HEK293 (cell line): ENCODE results near the gene RNF181.
A peak's percentile ranks its signal among the peaks of the same experiment; 100 is the strongest.

Experiments used
- CTCF ChIA-PET: fragments of 350-600 bp; formaldehyde crosslinking; extraction: SDS; loops from one replicate; lab custom pipeline; 2021; ENCODE audit warnings: antibody characterized with exemption; lab: Yijun Ruan, JAX
- POLR2A ChIA-PET: fragments of 300-600 bp; formaldehyde crosslinking; extraction: SDS; loops from one replicate; lab custom pipeline; 2020; ENCODE audit warnings: antibody characterized with exemption, inconsistent platforms; lab: Yijun Ruan, JAX
- H3K27ac ChIP-seq: fragments of 200-500 bp; sonication (Bioruptor generic); 2 replicates; pipeline ENCODE4 v1.5.1; 2014; ENCODE audit warnings: low read depth, low read length, control low read depth, inconsistent platforms; ENCODE audit errors: extremely low read depth
- H3K36me3 ChIP-seq, 2 experiments: fragments of 200-500 bp in 1 of 2; sonication (Bioruptor generic) in 1 of 2; 1 replicate in 1 of 2; 2 replicates in 1 of 2; pipeline ENCODE4 v1.5.1; 2014 to 2017; ENCODE audit warnings: inconsistent platforms in 2 of 2, low read length in 2 of 2; ENCODE audit not compliant: control insufficient read depth in 2 of 2, insufficient read depth in 1 of 2
- H3K4me1 ChIP-seq: fragments of 200-500 bp; sonication (Bioruptor generic); 2 replicates; pipeline ENCODE4 v1.5.1; 2014; ENCODE audit warnings: mild to moderate bottlenecking, low read length, inconsistent platforms; ENCODE audit not compliant: control insufficient read depth, insufficient read depth
- H3K4me3 ChIP-seq: 2 replicates; pipeline ENCODE4 v1.5.1; 2011; ENCODE audit warnings: low read depth, mild to moderate bottlenecking, control low read depth, low read length, moderate library complexity
- H3K9me3 ChIP-seq: fragments of 200-500 bp; sonication (Bioruptor generic); 2 replicates; pipeline ENCODE4 v1.5.1; 2014; ENCODE audit warnings: low read depth, low read length, inconsistent platforms; ENCODE audit not compliant: control insufficient read depth, insufficient read depth
- ELK4 ChIP-seq: IDR thresholded peaks from 2 replicates; pipeline ENCODE4 v1.6.1; 2011; ENCODE audit warnings: mild to moderate bottlenecking, low read depth, low read length, borderline replicate concordance
- HOXC10 ChIP-seq: sonication (generic); formaldehyde crosslinking; IDR thresholded peaks from 2 replicates; pipeline ENCODE4 v1.8.1; 2023; ENCODE audit warnings: mild to moderate bottlenecking, missing genetic modification reagents
- MYNN ChIP-seq: fragments of 450-650 bp; formaldehyde crosslinking; IDR thresholded peaks from 2 replicates; pipeline ENCODE4 v1.5.1; 2016; ENCODE audit warnings: missing biosample characterization, missing genetic modification characterization, borderline replicate concordance
- PRDM4 ChIP-seq: fragments of 450-650 bp; formaldehyde crosslinking; IDR thresholded peaks from 2 replicates; pipeline ENCODE4 v1.5.1; 2017; ENCODE audit warnings: missing biosample characterization, missing genetic modification characterization
- SCRT2 ChIP-seq: fragments of 450-650 bp; formaldehyde crosslinking; IDR thresholded peaks from 2 replicates; pipeline ENCODE4 v1.5.1; 2016; ENCODE audit warnings: missing biosample characterization, missing genetic modification characterization
- SETDB1 ChIP-seq: IDR thresholded peaks from one replicate; pipeline ENCODE4 v1.6.1; 2017; ENCODE audit warnings: mild to moderate bottlenecking, low read length, moderate library complexity, mixed read lengths; ENCODE audit not compliant: insufficient read length
- WT1 ChIP-seq: fragments of 450-650 bp; formaldehyde crosslinking; IDR thresholded peaks from 2 replicates; pipeline ENCODE4 v1.5.1; 2016; ENCODE audit warnings: missing biosample characterization, missing genetic modification characterization
- ZFHX2 ChIP-seq: fragments of 450-650 bp; formaldehyde crosslinking; conservative IDR thresholded peaks from 2 replicates; pipeline ENCODE4 v1.5.1; 2016; ENCODE audit warnings: missing biosample characterization, missing genetic modification characterization
- ZFP3 ChIP-seq: fragments of 450-650 bp; formaldehyde crosslinking; IDR thresholded peaks from 2 replicates; pipeline ENCODE4 v1.5.1; 2016; ENCODE audit warnings: low read depth, missing biosample characterization, missing genetic modification characterization
- ZIC2 ChIP-seq: fragments of 450-650 bp; formaldehyde crosslinking; IDR thresholded peaks from 2 replicates; pipeline ENCODE4 v1.5.1; 2016; ENCODE audit warnings: missing biosample characterization, missing genetic modification characterization
- ZNF148 ChIP-seq: fragments of 450-650 bp; formaldehyde crosslinking; IDR thresholded peaks from 2 replicates; pipeline ENCODE4 v1.5.0; 2017; ENCODE audit warnings: missing biosample characterization, missing genetic modification characterization, borderline replicate concordance
- ZNF157 ChIP-seq: fragments of 450-650 bp; formaldehyde crosslinking; IDR thresholded peaks from 2 replicates; pipeline ENCODE4 v1.5.1; 2016; ENCODE audit warnings: missing biosample characterization, missing genetic modification characterization
- ZNF16 ChIP-seq: fragments of 450-650 bp; formaldehyde crosslinking; IDR thresholded peaks from 2 replicates; pipeline ENCODE4 v1.5.1; 2016; ENCODE audit warnings: low read depth, missing biosample characterization, missing genetic modification characterization
- ZNF202 ChIP-seq: fragments of 450-650 bp; formaldehyde crosslinking; IDR thresholded peaks from 2 replicates; pipeline ENCODE4 v1.5.1; 2016; ENCODE audit warnings: missing biosample characterization, missing genetic modification characterization, borderline replicate concordance
- ZNF214 ChIP-seq: fragments of 450-650 bp; formaldehyde crosslinking; IDR thresholded peaks from 2 replicates; pipeline ENCODE4 v1.5.1; 2017; ENCODE audit warnings: missing biosample characterization, mild to moderate bottlenecking, missing genetic modification characterization, borderline replicate concordance
- ZNF239 ChIP-seq: fragments of 450-650 bp; formaldehyde crosslinking; IDR thresholded peaks from 2 replicates; pipeline ENCODE4 v1.5.1; 2016; ENCODE audit warnings: missing biosample characterization, missing genetic modification characterization
- ZNF341 ChIP-seq: fragments of 450-650 bp; formaldehyde crosslinking; IDR thresholded peaks from 2 replicates; pipeline ENCODE4; 2016; ENCODE audit warnings: low read depth, missing biosample characterization, missing genetic modification characterization
- ZNF426 ChIP-seq: fragments of 450-650 bp; formaldehyde crosslinking; IDR thresholded peaks from 2 replicates; pipeline ENCODE4 v1.5.1; 2017; ENCODE audit warnings: missing biosample characterization, missing genetic modification characterization, mild to moderate bottlenecking, inconsistent platforms, moderate library complexity
- ZNF433 ChIP-seq: fragments of 450-650 bp; formaldehyde crosslinking; IDR thresholded peaks from 2 replicates; pipeline ENCODE4 v1.5.1; 2016; ENCODE audit warnings: missing biosample characterization, missing genetic modification characterization, low read depth
- ZNF473 ChIP-seq: fragments of 450-650 bp; formaldehyde crosslinking; IDR thresholded peaks from 2 replicates; pipeline ENCODE4 v1.5.1; 2017; ENCODE audit warnings: missing biosample characterization, missing genetic modification characterization
- ZNF555 ChIP-seq: fragments of 450-650 bp; formaldehyde crosslinking; conservative IDR thresholded peaks from 2 replicates; pipeline ENCODE4 v1.5.1; 2017; ENCODE audit warnings: missing biosample characterization, mild to moderate bottlenecking, missing genetic modification characterization, inconsistent platforms
- ZNF558 ChIP-seq: fragments of 450-650 bp; formaldehyde crosslinking; IDR thresholded peaks from 2 replicates; pipeline ENCODE4 v1.5.1; 2016; ENCODE audit warnings: missing biosample characterization, missing genetic modification characterization
- ZNF645 ChIP-seq: fragments of 450-650 bp; formaldehyde crosslinking; IDR thresholded peaks from 2 replicates; pipeline ENCODE4; 2016; ENCODE audit warnings: missing biosample characterization, missing genetic modification characterization
- ZNF791 ChIP-seq: fragments of 450-650 bp; formaldehyde crosslinking; IDR thresholded peaks from 2 replicates; pipeline ENCODE4 v1.5.1; 2016; ENCODE audit warnings: missing biosample characterization, missing genetic modification characterization
- ZXDB ChIP-seq: fragments of 450-650 bp; formaldehyde crosslinking; IDR thresholded peaks from 2 replicates; pipeline ENCODE4 v1.5.1; 2016; ENCODE audit warnings: missing biosample characterization, missing genetic modification characterization

RNF181 gene

GRCh38 chr2:85580206-85580605 lies 15.3 kb upstream of the RNF181 start:
- ChIA-PET POLR2A (no interaction called here), CTCF (interaction anchor here (0.8 kb wide), 1 partner anchor 24 kb away, joined by 3 read pairs; no protein-coding TSS in a partner anchor)
- peaks cover 14% of the 10 kb centered on the region for H3K4me1 ChIP-seq
- H3K27ac ChIP-seq = no peak overlapping the region
- no peak overlapping the region for H3K4me3 ChIP-seq
- H3K9me3 ChIP-seq = no peaks in the 10 kb centered on the region
- peaks cover 0 to 20% of the 10 kb centered on the region in 2 experiments; a peak in 2 of 3 replicates for H3K36me3 ChIP-seq
- no peak for TF ChIP-seq ZNF558 (tag by site-specific recombination)
- no peak for TF ChIP-seq ZNF791
- TF ChIP-seq ZNF214 (tag by site-specific recombination) = no peak
- TF ChIP-seq ZNF473 (tag by site-specific recombination) = no peak
- TF ChIP-seq ZNF341 (tag by site-specific recombination) = no peak
- TF ChIP-seq ZNF433 (tag by site-specific recombination) = no peak
- TF ChIP-seq ZNF148 = no peak
- no peak for TF ChIP-seq SETDB1
- no peak for TF ChIP-seq HOXC10 (CRISPR knock-in tag)
- no peak for TF ChIP-seq MYNN (tag by site-specific recombination)
- no peak for TF ChIP-seq ZXDB (tag by site-specific recombination)
- no peak for TF ChIP-seq WT1
- no peak for TF ChIP-seq ZFHX2 (tag by site-specific recombination)
- TF ChIP-seq ZIC2 = no peak
- no peak for TF ChIP-seq ZNF202
- no peak for TF ChIP-seq ZNF16 (tag by site-specific recombination)
- no peak for TF ChIP-seq ZNF645 (tag by site-specific recombination)
- no peak for TF ChIP-seq PRDM4 (tag by site-specific recombination)

- H3K36me3 ChIP-seq = peaks cover 0 to 20% of the 10 kb centered on the region in 2 experiments; a peak in 2 of 3 replicates
- CTCF ChIA-PET = no interaction called here
- POLR2A ChIA-PET = interaction anchor here (0.6 kb wide), 1 partner anchor 24 kb away, joined by 4 read pairs; no protein-coding TSS in a partner anchor
- H3K4me1 ChIP-seq = 0 out of 2 replicates have a peak, but pooled peaks cover 5% of the 10 kb centered on the region
- H3K9me3 ChIP-seq = no peaks in the 10 kb centered on the region
- no peak overlapping the region for H3K4me3 ChIP-seq
- TF ChIP-seq ELK4 = no peak
- TF ChIP-seq ZNF555 (tag by site-specific recombination) = no peak
- no peak for TF ChIP-seq HOXC10 (CRISPR knock-in tag)
- TF ChIP-seq ZFP3 (tag by site-specific recombination) = no peak
- no peak for TF ChIP-seq ZNF157
- no peak for TF ChIP-seq ZNF426
- no peak for TF ChIP-seq ZNF558 (tag by site-specific recombination)
- TF ChIP-seq SCRT2 (tag by site-specific recombination) = peak; percentile 48
- no peak for TF ChIP-seq ZNF239 (tag by site-specific recombination)
- no peak overlapping the region for H3K27ac ChIP-seq
These were observed 13.1 kb upstream of the RNF181 start for GRCh38 chr2:85582492-85582891.
